ENCODE data around the gene MIF. TPM values are rescaled to one million over a fixed set of nuclear protein-coding genes. Genes with fewer than 3 reads are reported as not detected.
"Not testable (repeated sequence)": the region's sequence is repeated elsewhere in the genome, so short reads cannot be mapped to it uniquely, and the experiment has no call there.

MIF gene
- total and polyA plus RNA-seq, 8 donors, result 59.5 to 940 (median 280) TPM

DNA sequence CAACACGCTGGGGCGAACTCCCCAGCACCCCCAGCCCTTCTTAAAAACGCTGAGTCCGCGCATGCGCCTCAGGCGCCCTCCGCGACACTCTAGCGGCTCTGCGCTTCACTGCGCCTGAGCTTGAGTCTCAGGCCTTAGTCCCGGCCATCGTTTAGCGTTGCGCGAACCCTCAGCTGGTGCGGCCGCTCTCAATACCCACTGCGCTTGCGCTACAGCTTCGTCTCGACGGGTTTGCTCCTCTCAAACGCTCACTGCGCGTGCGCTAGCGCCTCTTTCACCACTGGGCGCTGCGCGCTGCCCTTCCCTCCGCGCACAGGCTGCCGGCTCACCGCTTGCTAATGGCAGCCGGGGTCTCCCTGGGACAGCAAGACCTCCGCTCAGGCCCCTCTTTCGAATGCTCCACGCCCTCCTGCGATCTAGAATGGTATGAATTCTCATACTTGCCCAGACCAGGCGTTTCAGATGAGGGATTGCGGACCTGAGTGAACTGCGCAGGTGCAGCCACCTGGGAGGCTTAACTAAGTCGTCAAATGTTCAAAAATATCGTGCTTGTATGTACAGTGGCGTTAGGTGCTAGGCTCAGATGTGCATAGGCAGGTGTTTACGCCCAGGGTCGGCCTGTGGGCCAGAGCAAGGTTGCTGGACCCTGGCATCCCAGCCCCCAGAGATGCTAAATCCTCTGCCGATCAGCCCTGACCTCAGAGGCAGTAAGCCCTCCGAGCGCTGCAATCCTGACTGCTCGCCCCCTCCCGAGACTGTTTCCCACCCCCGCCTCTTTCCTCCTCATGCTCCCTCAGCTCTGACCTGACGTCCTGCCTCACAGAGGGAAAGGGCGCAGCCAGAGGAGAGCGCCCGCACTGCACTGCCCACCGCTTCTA is 36.3 kb upstream of the MIF start, which contains the start of gene SLC2A11:
Gene SLC2A11, plus strand, starts transcription at position 270 of the 878 bp plus-strand sequence. Its CDS starts 125 bp downstream, at position 395.
- intact Hi-C loops (cut with DNase I; ENCODE audit: low total_unique reads), result no loop called here
- Histone ChIP-seq H3K36me3 (peaks cover 0 to 6% (median 1%) of the 10 kb centered on the region in 4 donors), H3K27me3 (no peaks in the 10 kb centered on the region), H3K9me3 (no peaks in the 10 kb centered on the region), H3K4me1 (peaks cover 13 to 27% (median 26%) of the 10 kb centered on the region in 4 donors), H3K27ac (peak within 1 kb of the TSS; percentile 84 to 92 (median 91)), H3K4me3 (peak within 1 kb of the TSS; percentile 62 to 74 (median 72))
- TF ChIP-seq POLR2A (IDR thresholded peaks at IDR 0.05) (peak in 1 of 4 donors; percentile 71), POLR2AphosphoS5 (IDR thresholded peaks at IDR 0.05) (peak; percentile 88 to 97 (median 94)), EP300 (IDR thresholded peaks at IDR 0.05) (no peak)
- TF ChIP-seq, protein P1, sequence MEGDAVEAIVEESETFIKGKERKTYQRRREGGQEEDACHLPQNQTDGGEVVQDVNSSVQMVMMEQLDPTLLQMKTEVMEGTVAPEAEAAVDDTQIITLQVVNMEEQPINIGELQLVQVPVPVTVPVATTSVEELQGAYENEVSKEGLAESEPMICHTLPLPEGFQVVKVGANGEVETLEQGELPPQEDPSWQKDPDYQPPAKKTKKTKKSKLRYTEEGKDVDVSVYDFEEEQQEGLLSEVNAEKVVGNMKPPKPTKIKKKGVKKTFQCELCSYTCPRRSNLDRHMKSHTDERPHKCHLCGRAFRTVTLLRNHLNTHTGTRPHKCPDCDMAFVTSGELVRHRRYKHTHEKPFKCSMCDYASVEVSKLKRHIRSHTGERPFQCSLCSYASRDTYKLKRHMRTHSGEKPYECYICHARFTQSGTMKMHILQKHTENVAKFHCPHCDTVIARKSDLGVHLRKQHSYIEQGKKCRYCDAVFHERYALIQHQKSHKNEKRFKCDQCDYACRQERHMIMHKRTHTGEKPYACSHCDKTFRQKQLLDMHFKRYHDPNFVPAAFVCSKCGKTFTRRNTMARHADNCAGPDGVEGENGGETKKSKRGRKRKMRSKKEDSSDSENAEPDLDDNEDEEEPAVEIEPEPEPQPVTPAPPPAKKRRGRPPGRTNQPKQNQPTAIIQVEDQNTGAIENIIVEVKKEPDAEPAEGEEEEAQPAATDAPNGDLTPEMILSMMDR (IDR thresholded peaks at IDR 0.05), result peak in 2 of 7 experiments; percentile 41
- peak; percentile 97 to 99 for DNase-seq
- 0 to 2% (median 1%) methylated on average over 48 to 60 of the region's 60 CpGs for WGBS, 5 donors

DNA sequence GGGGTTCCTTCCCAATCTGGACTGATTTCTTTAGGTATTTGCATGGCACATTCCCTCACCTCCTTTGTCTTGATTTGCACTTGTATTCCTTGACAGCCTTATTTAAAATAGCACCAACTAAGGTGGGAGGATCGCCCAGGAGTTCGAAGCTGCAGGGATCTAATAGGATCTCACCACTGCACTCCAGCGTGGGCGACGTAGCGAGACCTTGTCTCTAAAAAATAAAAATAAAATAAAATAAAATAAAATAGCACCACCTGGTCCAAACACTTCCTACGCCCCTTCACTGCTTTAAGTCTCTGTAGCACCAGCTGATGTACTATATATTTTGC is 35.7 kb upstream of the MIF start:
- Histone ChIP-seq H3K4me3 (peak overlapping the region; percentile 62 to 74 (median 72)), H3K9me3 (no peaks in the 10 kb centered on the region), H3K27me3 (no peaks in the 10 kb centered on the region), H3K36me3 (peaks cover 0 to 12% (median 3%) of the 10 kb centered on the region in 4 donors), H3K4me1 (peaks cover 13 to 27% (median 26%) of the 10 kb centered on the region in 4 donors), H3K27ac (peak overlapping the region in 3 of 5 donors; percentile 85 to 91 (median 91))
- TF ChIP-seq EP300 (IDR thresholded peaks at IDR 0.05) (no peak), POLR2AphosphoS5 (IDR thresholded peaks at IDR 0.05) (no peak), POLR2A (IDR thresholded peaks at IDR 0.05) (no peak)
- TF ChIP-seq, protein P1 (IDR thresholded peaks at IDR 0.05), result peak in 1 of 7 experiments; percentile 16
- intact Hi-C loops (cut with DNase I; ENCODE audit: low total_unique reads), result no loop called here
- no peak for DNase-seq
- WGBS, 5 donors, result 52 to 66% (median 55%) methylated on average over 7 of the region's 7 CpGs

DNA sequence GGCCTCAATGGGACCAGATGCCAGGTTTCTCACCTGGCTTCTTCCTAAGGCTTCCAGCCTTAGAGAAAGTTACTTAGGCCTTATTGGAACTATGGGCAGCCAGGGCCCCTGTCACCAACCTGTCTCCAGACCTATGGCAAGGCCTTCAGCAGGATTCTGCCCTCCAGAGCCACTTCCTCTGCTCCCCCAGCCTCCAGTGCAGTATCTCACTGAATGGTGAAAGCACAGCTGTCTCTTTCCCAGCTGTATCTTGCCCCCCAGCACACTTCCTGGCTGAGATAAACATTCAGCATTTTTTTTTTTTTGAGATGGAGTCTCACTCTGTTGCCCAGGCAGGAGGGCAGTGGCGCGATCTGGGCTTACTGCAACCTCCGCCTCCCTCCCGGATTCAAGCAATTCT is 35.0 kb upstream of the MIF start:
- DNase-seq, result no peak
- no peak overlapping the region for H3K4me3 ChIP-seq
- intact Hi-C loops (cut with DNase I; ENCODE audit: low total_unique reads), result no loop called here
- H3K27ac ChIP-seq, result no peak overlapping the region
- H3K9me3 ChIP-seq, result no peaks in the 10 kb centered on the region
- TF ChIP-seq POLR2A (IDR thresholded peaks at IDR 0.05) (no peak), POLR2AphosphoS5 (IDR thresholded peaks at IDR 0.05) (no peak), EP300 (IDR thresholded peaks at IDR 0.05) (no peak)
- TF ChIP-seq, protein P1 (IDR thresholded peaks at IDR 0.05), result no peak
- H3K36me3 ChIP-seq, result peaks cover 0 to 16% (median 3%) of the 10 kb centered on the region in 4 donors
- WGBS, 5 donors, result 95 to 97% (median 96%) methylated on average over 4 of the region's 4 CpGs
- H3K4me1 ChIP-seq, result peaks cover 13 to 27% (median 26%) of the 10 kb centered on the region in 4 donors
- H3K27me3 ChIP-seq, result no peaks in the 10 kb centered on the region

DNA sequence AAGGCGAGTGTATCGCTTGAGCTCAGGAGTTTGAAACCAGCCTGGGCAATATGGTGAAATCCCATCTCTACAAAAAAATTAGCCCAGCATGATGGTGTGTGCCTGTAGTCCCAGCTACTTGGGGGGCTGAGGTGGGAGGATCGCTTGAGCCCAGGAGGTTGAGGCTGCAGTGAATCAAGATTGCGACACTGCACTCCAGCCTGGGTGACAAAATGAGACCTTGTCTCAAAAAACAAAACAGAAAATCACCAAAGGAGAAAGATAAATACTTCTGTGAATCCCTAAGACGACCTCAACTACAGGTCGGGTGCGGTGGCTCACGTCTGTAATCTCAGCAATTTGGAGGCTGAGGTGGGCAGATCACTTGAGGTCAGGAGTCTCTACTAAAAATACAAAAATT is 34.0 kb upstream of the MIF start:
- intact Hi-C loops (cut with DNase I; ENCODE audit: low total_unique reads); H3K27ac ChIP-seq; H3K9me3 ChIP-seq; H3K4me3 ChIP-seq; DNase-seq; H3K27me3 ChIP-seq: not testable (repeated sequence)
- peaks cover 0 to 16% (median 3%) of the 10 kb centered on the region in 4 donors for H3K36me3 ChIP-seq
- 90 to 96% (median 95%) methylated on average over 8 of the region's 8 CpGs for WGBS, 5 donors
- peaks cover 13 to 27% (median 26%) of the 10 kb centered on the region in 4 donors for H3K4me1 ChIP-seq

Measured in stomach (tissue), 9 donors.